Measurements from ENCODE around the gene VAMP4. TPM values are rescaled to one million over a fixed set of nuclear protein-coding genes. Genes with fewer than 3 reads are reported as not detected.

Gene VAMP4
- total and polyA plus RNA-seq, 2 experiments from 2014 or later = 7.3 to 7.4 TPM

- Mint-ChIP-seq H3K4me1 (no peaks in the 10 kb centered on the region; the same call in 2 of the 3 replicates), H3K4me3 (no peak overlapping the region), H3K27ac (no peak overlapping the region), H3K9me3 (no peaks in the 10 kb centered on the region), H3K36me3 (ENCODE audit: low read depth) (no peaks in the 10 kb centered on the region), H3K27me3 (ENCODE audit: insufficient read depth, low read depth, poor library complexity) (no peaks in the 10 kb centered on the region)
- H4K20me1 ChIP-seq (replicated peaks; ENCODE audit: insufficient read depth) = no peaks in the 10 kb centered on the region
- no peak overlapping the region for H2AFZ ChIP-seq
- H3K4me2 ChIP-seq = no peak overlapping the region
- no peak overlapping the region for H3K27ac ChIP-seq (ENCODE audit: low read depth)
- H3K79me2 ChIP-seq (replicated peaks; ENCODE audit: insufficient read depth) = no peaks in the 10 kb centered on the region
- DNase-seq (ENCODE audit: low spot score) (no peak), ATAC-seq (no peak)
- H3K4me1 ChIP-seq (ENCODE audit: insufficient read depth) = no peaks in the 10 kb centered on the region
- H3K9me2 ChIP-seq (ENCODE audit: insufficient read depth) = 0 out of 2 replicates have a peak, but pooled peaks cover 1% of the 10 kb centered on the region
- H3F3A ChIP-seq (replicated peaks; ENCODE audit: low read depth) = no peaks in the 10 kb centered on the region
- H3K27me3 ChIP-seq (ENCODE audit: insufficient read depth) = no peaks in the 10 kb centered on the region
- TF ChIP-seq ZNF331 (CRISPR knock-in tag; IDR thresholded peaks at IDR 0.05; ENCODE audit: low read depth) (no peak), NANOG (IDR thresholded peaks at IDR 0.05; ENCODE audit: borderline replicate concordance) (no peak), POLR2AphosphoS5 (IDR thresholded peaks at IDR 0.05; ENCODE audit: low read depth) (no peak), JUNB (IDR thresholded peaks at IDR 0.05; ENCODE audit: unreplicated experiment) (no peak), EZH2 (IDR thresholded peaks at IDR 0.05; ENCODE audit: low read depth, unreplicated experiment) (no peak)
- H3K4me3 ChIP-seq = no peak overlapping the region
- H3K36me3 ChIP-seq (ENCODE audit: insufficient read depth) = no peaks in the 10 kb centered on the region
Observed at GRCh38 chr1:171702598-171702997, 39.3 kb downstream of the VAMP4 start.

GRCh38 chr1:171699531-171699930, 42.3 kb downstream of the VAMP4 start:
- Histone ChIP-seq H3F3A (replicated peaks; ENCODE audit: low read depth) (no peaks in the 10 kb centered on the region), H3K79me2 (replicated peaks; ENCODE audit: insufficient read depth) (no peaks in the 10 kb centered on the region), H3K27me3 (ENCODE audit: insufficient read depth) (no peaks in the 10 kb centered on the region), H3K4me3 (no peak overlapping the region), H3K4me1 (ENCODE audit: insufficient read depth) (no peaks in the 10 kb centered on the region), H4K20me1 (replicated peaks; ENCODE audit: insufficient read depth) (no peaks in the 10 kb centered on the region), H3K36me3 (ENCODE audit: insufficient read depth) (no peaks in the 10 kb centered on the region), H3K4me2 (no peak overlapping the region), H2AFZ (no peak overlapping the region), H3K27ac (ENCODE audit: low read depth) (no peak overlapping the region), H3K9me2 (ENCODE audit: insufficient read depth) (0 out of 2 replicates have a peak, but pooled peaks cover 4% of the 10 kb centered on the region)
- peaks cover 26% of the 10 kb centered on the region for H3K9me3 Mint-ChIP-seq
- ATAC-seq (no peak), DNase-seq (ENCODE audit: low spot score) (no peak)
- H3K36me3 Mint-ChIP-seq (ENCODE audit: low read depth) = peaks cover 18% of the 10 kb centered on the region
- TF ChIP-seq ZNF331 (CRISPR knock-in tag; IDR thresholded peaks at IDR 0.05; ENCODE audit: low read depth) = no peak
- TF ChIP-seq NANOG (IDR thresholded peaks at IDR 0.05; ENCODE audit: borderline replicate concordance) = no peak
- no peak for TF ChIP-seq REST (IDR thresholded peaks at IDR 0.05; ENCODE audit: unreplicated experiment)
- TF ChIP-seq JUNB (IDR thresholded peaks at IDR 0.05; ENCODE audit: unreplicated experiment) = no peak
- no peak for TF ChIP-seq STAT1 (IDR thresholded peaks at IDR 0.05; ENCODE audit: unreplicated experiment)
- TF ChIP-seq ZNF114 (CRISPR knock-in tag; IDR thresholded peaks at IDR 0.05) = no peak
- no peak for TF ChIP-seq ZNF462 (CRISPR knock-in tag; IDR thresholded peaks at IDR 0.05)
- no peak overlapping the region for H3K4me3 Mint-ChIP-seq
- H3K4me1 Mint-ChIP-seq = no peaks in the 10 kb centered on the region; the same call in 1 of the 3 replicates
- H3K27me3 Mint-ChIP-seq (ENCODE audit: insufficient read depth, low read depth, poor library complexity) = peaks cover 4% of the 10 kb centered on the region
- no peak overlapping the region for H3K27ac Mint-ChIP-seq

All from GM23338 (cell line).